H1 (cell line): ENCODE data around the gene RNF208. TPM values are rescaled to one million over a fixed set of nuclear protein-coding genes. Genes with fewer than 3 reads are reported as not detected.

Experiments
- CTCF ChIA-PET: fragments of 300-600 bp; sonication (Branson Sonifier 250); formaldehyde crosslinking; loops from one replicate; lab custom pipeline; 2021; ENCODE audit not compliant: partially characterized antibody; lab: Charles Lee
- POLR2A ChIA-PET: fragments of 300-600 bp; sonication (Branson Sonifier 250); formaldehyde crosslinking; loops from one replicate; lab custom pipeline; 2021; ENCODE audit warnings: inconsistent platforms; ENCODE audit not compliant: partially characterized antibody; lab: Charles Lee
- DNase-seq, 2 experiments: peaks; one replicate each; pipeline versions ENCODE4 v3.0.0 to v3.0.0-alpha.2; 2010 to 2022; ENCODE audit warnings: low spot score in 2 of 2, low read depth in 1 of 2, mixed read lengths in 1 of 2
- FAIRE-seq: peaks from 2 replicates; lab custom pipeline; 2011; peaks lifted over from hg19 to GRCh38; lab: Jason Lieb, UNC
- H2AFZ ChIP-seq: 2 replicates; pipeline ENCODE4 v1.8.1; 2012; ENCODE audit warnings: low read length, inconsistent platforms
- H2AK5ac ChIP-seq: 2 replicates; pipeline ENCODE4 v1.6.1; 2013; ENCODE audit warnings: low read depth, low read length
- H2BK120ac ChIP-seq: replicated peaks from 2 replicates; pipeline ENCODE3; 2013; ENCODE audit warnings: low read depth, low read length, inconsistent platforms
- H2BK12ac ChIP-seq: 2 replicates; pipeline ENCODE4 v1.6.1; 2013; ENCODE audit warnings: low read depth, low read length
- H2BK15ac ChIP-seq: 2 replicates; pipeline ENCODE4 v1.6.1; 2013; ENCODE audit warnings: low read length
- H2BK20ac ChIP-seq: 2 replicates; pipeline ENCODE4 v1.6.1; 2013; ENCODE audit warnings: low read length
- H2BK5ac ChIP-seq: 2 replicates; pipeline ENCODE4 v1.6.1; 2013; ENCODE audit warnings: low read depth, low read length
- H3K14ac ChIP-seq: 2 replicates; pipeline ENCODE4 v1.6.1; 2013; ENCODE audit warnings: inconsistent platforms; ENCODE audit not compliant: insufficient read length
- H3K18ac ChIP-seq: 2 replicates; pipeline ENCODE4 v1.6.1; 2013; ENCODE audit warnings: low read length; ENCODE audit errors: extremely low read depth
- H3K23ac ChIP-seq: 2 replicates; pipeline ENCODE4 v1.6.1; 2013; ENCODE audit warnings: inconsistent platforms; ENCODE audit not compliant: insufficient read length
- H3K23me2 ChIP-seq: 2 replicates; pipeline ENCODE4 v1.6.1; 2013; ENCODE audit warnings: low read depth, low read length
- H3K27ac ChIP-seq: 2 replicates; pipeline ENCODE4 v1.6.1; 2011; ENCODE audit warnings: low read depth, low read length, inconsistent platforms
- H3K27me3 ChIP-seq, 4 experiments: replicated peaks in 1 of 4; 1 replicate in 1 of 4; 2 replicates in 3 of 4; pipeline versions ENCODE4 v1.6.1 to v1.8.1; 2011 to 2013; ENCODE audit warnings: low read length in 3 of 4, mild to moderate bottlenecking in 3 of 4, inconsistent platforms in 2 of 4, mixed read lengths in 2 of 4, moderate library complexity in 1 of 4; ENCODE audit not compliant: control insufficient read depth in 3 of 4, insufficient read depth in 3 of 4; ENCODE audit errors: extremely low read depth in 1 of 4
- H3K36me3 ChIP-seq, 4 experiments: 2 replicates each; pipeline versions ENCODE4 v1.6.1 to v1.8.1; 2011 to 2013; ENCODE audit warnings: mild to moderate bottlenecking in 4 of 4, low read length in 3 of 4, moderate library complexity in 2 of 4, control low read depth in 1 of 4, inconsistent platforms in 1 of 4; ENCODE audit not compliant: insufficient read depth in 4 of 4, control insufficient read depth in 2 of 4
- H3K4ac ChIP-seq: replicated peaks from 2 replicates; pipeline ENCODE3; 2013; ENCODE audit warnings: low read length, low read depth, mixed read lengths, inconsistent platforms; ENCODE audit not compliant: insufficient read length
- H3K4me1 ChIP-seq, 4 experiments: replicated peaks in 1 of 4; 1 replicate in 1 of 4; 2 replicates in 3 of 4; pipeline versions ENCODE4 v1.6.1 to v1.8.1; 2011 to 2013; ENCODE audit warnings: low read length in 3 of 4, inconsistent platforms in 2 of 4, mixed read lengths in 1 of 4; ENCODE audit not compliant: insufficient read depth in 4 of 4, control insufficient read depth in 3 of 4
- H3K4me2 ChIP-seq, 2 experiments: 2 replicates each; pipeline versions ENCODE4 v1.6.1 to v1.8.1; 2011 to 2013; ENCODE audit warnings: low read depth in 2 of 2, low read length in 2 of 2, control low read depth in 1 of 2, inconsistent platforms in 1 of 2, mild to moderate bottlenecking in 1 of 2; ENCODE audit not compliant: insufficient read depth in 1 of 2
- H3K4me3 ChIP-seq, 4 experiments: fragments of 200-600, 300-600 bp in 1 of 4; sonication (generic), shearing (Covaris generic), sonication (Bioruptor Twin) in 1 of 4; 2 replicates each; pipeline versions ENCODE4 v1.5.1 to v1.8.1; 2011 to 2016; ENCODE audit warnings: low read length in 4 of 4, low read depth in 3 of 4, control low read depth in 2 of 4, inconsistent platforms in 2 of 4, mild to moderate bottlenecking in 2 of 4, mixed read lengths in 1 of 4, moderate library complexity in 1 of 4; ENCODE audit not compliant: insufficient read depth in 2 of 4; ENCODE audit errors: extremely low read depth in 1 of 4
- H3K56ac ChIP-seq: replicated peaks from 2 replicates; pipeline ENCODE3; 2013; ENCODE audit warnings: low read depth, mild to moderate bottlenecking, mixed read lengths, low read length, inconsistent platforms; ENCODE audit not compliant: insufficient read length
- H3K79me1 ChIP-seq: 2 replicates; pipeline ENCODE4 v1.6.1; 2013; ENCODE audit warnings: low read depth, low read length, control low read depth
- H3K79me2 ChIP-seq, 2 experiments: 2 replicates each; pipeline versions ENCODE4 v1.6.1 to v1.8.1; 2012 to 2013; ENCODE audit warnings: low read length in 2 of 2, mild to moderate bottlenecking in 2 of 2, inconsistent platforms in 1 of 2; ENCODE audit not compliant: insufficient read depth in 2 of 2, control insufficient read depth in 1 of 2
- H3K9ac ChIP-seq, 4 experiments: replicated peaks in 1 of 4; 1 replicate in 1 of 4; 2 replicates in 3 of 4; pipeline versions ENCODE4 v1.6.1 to v1.8.1; 2011 to 2013; ENCODE audit warnings: low read depth in 3 of 4, low read length in 3 of 4, control low read depth in 2 of 4, mild to moderate bottlenecking in 2 of 4, moderate library complexity in 2 of 4, inconsistent platforms in 1 of 4; ENCODE audit errors: extremely low read depth in 1 of 4
- H3K9me3 ChIP-seq, 2 experiments: 2 replicates each; pipeline versions ENCODE4 v1.6.1 to v1.8.1; 2012 to 2013; ENCODE audit warnings: mild to moderate bottlenecking in 2 of 2, moderate library complexity in 2 of 2, control low read depth in 1 of 2, inconsistent platforms in 1 of 2, low read depth in 1 of 2, low read length in 1 of 2, mixed read lengths in 1 of 2; ENCODE audit not compliant: insufficient read depth in 2 of 2
- H4K20me1 ChIP-seq, 2 experiments: replicated peaks in 1 of 2; 2 replicates each; pipeline versions ENCODE3 to v1.8.1; 2011 to 2013; ENCODE audit warnings: inconsistent platforms in 2 of 2, low read length in 2 of 2, mild to moderate bottlenecking in 1 of 2; ENCODE audit not compliant: insufficient read depth in 2 of 2, control insufficient read depth in 1 of 2
- H4K5ac ChIP-seq: 2 replicates; pipeline ENCODE4 v1.6.1; 2013; ENCODE audit warnings: low read length, low read depth, mixed read lengths, inconsistent platforms; ENCODE audit not compliant: insufficient read length
- H4K8ac ChIP-seq: 2 replicates; pipeline ENCODE4 v1.8.0; 2013; ENCODE audit warnings: mild to moderate bottlenecking, moderate library complexity, low read length, inconsistent platforms; ENCODE audit not compliant: insufficient read depth; ENCODE audit errors: extremely low read depth
- H4K91ac ChIP-seq: replicated peaks from 2 replicates; pipeline ENCODE3; 2013; ENCODE audit warnings: low read length, mixed read lengths, inconsistent platforms; ENCODE audit not compliant: insufficient read length
- BACH1 ChIP-seq: IDR thresholded peaks from 2 replicates; pipeline ENCODE4 v1.6.1; 2012; ENCODE audit warnings: low read length, improper control_type of control experiment
- BCL11A ChIP-seq, 2 experiments: IDR thresholded peaks; one replicate each; pipeline ENCODE4 v1.6.1; 2011; ENCODE audit warnings: low read depth in 2 of 2, low read length in 2 of 2, mild to moderate bottlenecking in 2 of 2
- CEBPB ChIP-seq: IDR thresholded peaks from 2 replicates; pipeline ENCODE4 v1.6.1; 2012; ENCODE audit warnings: low read depth, low read length
- CHD2 ChIP-seq: IDR thresholded peaks from 2 replicates; pipeline ENCODE4 v1.6.1; 2012; ENCODE audit warnings: low read length, improper control_type of control experiment
- CTBP2 ChIP-seq: IDR thresholded peaks from 2 replicates; pipeline ENCODE4 v1.7.0; 2011; ENCODE audit warnings: borderline replicate concordance, mild to moderate bottlenecking, moderate library complexity, mixed read lengths, low read length; ENCODE audit not compliant: insufficient read depth, insufficient read length
- HDAC6 ChIP-seq: IDR thresholded peaks from one replicate; pipeline ENCODE4 v1.7.1; 2012; ENCODE audit warnings: low read depth, mild to moderate bottlenecking, inconsistent platforms, low read length, moderate library complexity
- JUN ChIP-seq: IDR thresholded peaks from 2 replicates; pipeline ENCODE4 v1.6.1; 2011; ENCODE audit warnings: low read depth, mild to moderate bottlenecking, improper control_type of control experiment, low read length
- JUND ChIP-seq: IDR thresholded peaks from 2 replicates; pipeline ENCODE4 v1.6.1; 2011; ENCODE audit warnings: mild to moderate bottlenecking, improper control_type of control experiment, low read length
- NANOG ChIP-seq: IDR thresholded peaks from 2 replicates; pipeline ENCODE4 v1.6.1; 2011; ENCODE audit warnings: low read length, low read depth, mild to moderate bottlenecking, inconsistent platforms; ENCODE audit not compliant: insufficient read depth, poor library complexity, severe bottlenecking
- SIRT6 ChIP-seq: IDR thresholded peaks from one replicate; pipeline ENCODE4 v1.7.1; 2012; ENCODE audit warnings: low read length, inconsistent platforms
- SIX5 ChIP-seq: IDR thresholded peaks from 2 replicates; pipeline ENCODE4 v1.6.1; 2011; ENCODE audit warnings: mild to moderate bottlenecking, low read depth, low read length
- TEAD4 ChIP-seq: IDR thresholded peaks from 2 replicates; pipeline ENCODE4 v1.6.1; 2012; ENCODE audit warnings: low read depth, low read length, inconsistent platforms, mixed read lengths
- WGBS, 2 experiments: shearing (Covaris generic) in 1 of 2; methylation state at CpG; one replicate each; pipeline versions ENCODE4 v1.1.6 to v1.1.7; 2013 to 2015; ENCODE audit warnings: low lambda C conversion rate in 2 of 2, mixed read lengths in 2 of 2, inconsistent platforms in 1 of 2, low coverage in 1 of 2, missing lambda C conversion rate in 1 of 2; ENCODE audit not compliant: insufficient replicate concordance in 2 of 2, insufficient coverage in 1 of 2, insufficient read length in 1 of 2; ENCODE audit errors: extremely low coverage in 1 of 2, missing lambda C conversion rate in 1 of 2; 5-methylcytosine and 5-hydroxymethylcytosine counted together
- polyA plus RNA-seq, 7 experiments: library from polyadenylated mRNA; depleted of rRNA in 3 of 7; stranded (reverse) in 5 of 7; unstranded in 2 of 7; fragments of >200 nt in 5 of 7; fragments of 200-250 nt in 2 of 7; gene quantifications; 1 replicate in 5 of 7; 2 replicates in 1 of 7; 4 replicates in 1 of 7; pipeline versions ENCODE4 v1.2.1 to v1.2.3, GENCODE V29; 2011 to 2013; ENCODE audit warnings: missing spikeins in 2 of 7, mixed read lengths in 2 of 7
- total RNA-seq: library from RNA; stranded (reverse); fragmentation: NEBNext Ultra II Directional; extraction: Animal tissue kit (Norgen Biotek cat#: 25700); gene quantifications from 2 replicates; pipeline ENCODE4 v1.2.1, GENCODE V29; 2021

The RNF208 gene
- total and polyA plus RNA-seq, 2 of the 8 experiments (the other 6 are each of a cell fraction or from before 2014, with no cell fraction given) = 2.7 to 7.7 TPM

DNA sequence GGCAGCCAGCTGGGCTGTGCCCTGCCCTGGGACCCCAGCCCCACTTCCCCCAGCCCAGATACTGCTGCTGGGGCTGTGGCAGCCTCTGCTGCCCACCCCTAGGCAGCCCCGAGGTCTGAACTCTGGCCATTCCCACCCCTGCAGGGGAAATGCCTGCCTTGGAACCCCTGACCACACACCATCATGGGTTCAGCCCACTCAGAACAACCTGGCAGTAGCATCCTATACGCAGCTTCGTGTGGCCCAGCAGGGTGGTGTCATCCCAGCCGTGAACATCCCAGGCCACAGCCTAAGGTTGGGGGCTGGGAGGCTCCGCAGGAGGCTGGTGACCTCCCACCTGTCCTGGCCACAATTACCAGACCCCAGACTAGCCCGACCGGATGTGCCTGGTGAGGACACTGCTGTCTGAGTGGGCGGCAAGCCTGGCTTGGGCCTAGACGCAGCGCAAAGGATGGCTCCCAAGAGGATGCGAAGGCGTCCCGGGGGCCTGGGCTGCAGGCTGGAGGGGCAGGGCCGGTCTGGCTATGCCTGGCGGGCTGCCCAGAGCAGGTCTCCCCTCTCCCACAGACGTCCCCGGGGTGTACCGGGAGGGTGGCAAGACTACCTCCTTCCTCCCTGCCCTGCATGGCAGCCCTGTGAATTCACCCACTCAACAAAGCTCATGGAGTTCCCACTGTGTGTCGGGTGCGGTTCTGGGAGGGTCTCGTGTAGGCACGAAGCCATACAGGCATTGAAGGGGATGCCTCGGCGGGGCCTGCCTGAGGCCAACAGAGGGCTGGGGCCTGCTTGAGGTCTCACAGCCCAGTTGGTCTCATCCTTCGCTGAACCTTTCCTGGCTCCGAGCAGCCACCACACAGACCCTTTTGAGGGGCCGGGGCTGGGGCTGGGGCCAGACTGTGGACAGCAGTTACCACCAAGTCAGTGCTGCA, 7.2 kb upstream of the RNF208 start:
- POLR2A ChIA-PET = interaction anchor here (0.7 to 69.9 kb wide), 6 partner anchors 12 to 42 kb away, joined by 3 to 1462 read pairs (median 4); partner anchors contain the start of genes NELFB, STPG3, TOR4A and TPRN
- no peaks in the 10 kb centered on the region; the same call in 1 of the 2 replicates for H3K23me2 ChIP-seq
- no peak overlapping the region for H3K14ac ChIP-seq
- no peak overlapping the region for H3K4me2 ChIP-seq
- no peak overlapping the region for H3K27ac ChIP-seq
- no peak overlapping the region for H3K56ac ChIP-seq
- H3K36me3 ChIP-seq = no peaks in the 10 kb centered on the region
- no peaks in the 10 kb centered on the region for H3K9me3 ChIP-seq
- no peaks in the 10 kb centered on the region for H3K79me2 ChIP-seq
- peaks cover 0 to 1% of the 10 kb centered on the region in 2 experiments for H4K20me1 ChIP-seq
- no peak overlapping the region for H3K18ac ChIP-seq
- no peak overlapping the region for H2BK5ac ChIP-seq
- no peak overlapping the region for H3K23ac ChIP-seq
- CTCF ChIA-PET = interaction anchor here (0.6 to 20.2 kb wide), 12 partner anchors 13 to 259 kb away, joined by 3 to 204 read pairs (median 4); partner anchors contain the start of genes ANAPC2, SSNA1 and TOR4A
- no peak overlapping the region for H2BK20ac ChIP-seq
- DNase-seq (no peak), FAIRE-seq (no peak)
- no peak overlapping the region for H4K5ac ChIP-seq
- H2BK12ac ChIP-seq = no peak overlapping the region
- H4K8ac ChIP-seq = peak overlapping the region; percentile 51; the same call in 1 of the 2 replicates
- no peaks in the 10 kb centered on the region; a peak in 1 of 7 replicates for H3K27me3 ChIP-seq
- H2AFZ ChIP-seq = no peak overlapping the region
- H3K4me1 ChIP-seq = peaks cover 0 to 16% (median 5%) of the 10 kb centered on the region in 4 experiments; a peak in 4 of 7 replicates
- no peak overlapping the region for H4K91ac ChIP-seq
- H2AK5ac ChIP-seq = no peak overlapping the region
- no peak overlapping the region for H3K9ac ChIP-seq
- H3K79me1 ChIP-seq = no peaks in the 10 kb centered on the region
- no peak overlapping the region for H2BK15ac ChIP-seq
- no peak overlapping the region for H2BK120ac ChIP-seq
- WGBS, 2 experiments = 95% methylated on average over 22 of the region's 27 CpGs; no CpG with 5 or more reads in 1 of the 2 experiments
- H3K4me3 ChIP-seq = no peak overlapping the region
- H3K4ac ChIP-seq = no peak overlapping the region
- no peak for TF ChIP-seq BCL11A (IDR thresholded peaks at IDR 0.05; ENCODE audit: low read depth in 2 of 2, low read length in 2 of 2)
- no peak for TF ChIP-seq NANOG
- TF ChIP-seq CTBP2 = no peak
- no peak for TF ChIP-seq HDAC6
- TF ChIP-seq CEBPB = no peak
- no peak for TF ChIP-seq JUN
- TF ChIP-seq CHD2 = no peak
- no peak for TF ChIP-seq SIX5
- no peak for TF ChIP-seq TEAD4
- no peak for TF ChIP-seq BACH1
- no peak for TF ChIP-seq SIRT6
- no peak for TF ChIP-seq JUND
